Head of caudate nucleus (tissue), 42 donors: ENCODE data around the gene ATP6V0C.

Experiments
- DNase-seq, 42 donors: peaks; one replicate each; pipeline versions ENCODE4 v3.0.0 to v3.0.0-alpha.2; 2020 to 2021; ENCODE audit warnings: mixed read lengths in 7 of 42
- intact Hi-C: fragments of 100-400 bp; cut with DNase I; formaldehyde crosslinking; loops from one replicate; pipeline ENCODE4 v1.15.0; 2022

The ATP6V0C gene

DNA sequence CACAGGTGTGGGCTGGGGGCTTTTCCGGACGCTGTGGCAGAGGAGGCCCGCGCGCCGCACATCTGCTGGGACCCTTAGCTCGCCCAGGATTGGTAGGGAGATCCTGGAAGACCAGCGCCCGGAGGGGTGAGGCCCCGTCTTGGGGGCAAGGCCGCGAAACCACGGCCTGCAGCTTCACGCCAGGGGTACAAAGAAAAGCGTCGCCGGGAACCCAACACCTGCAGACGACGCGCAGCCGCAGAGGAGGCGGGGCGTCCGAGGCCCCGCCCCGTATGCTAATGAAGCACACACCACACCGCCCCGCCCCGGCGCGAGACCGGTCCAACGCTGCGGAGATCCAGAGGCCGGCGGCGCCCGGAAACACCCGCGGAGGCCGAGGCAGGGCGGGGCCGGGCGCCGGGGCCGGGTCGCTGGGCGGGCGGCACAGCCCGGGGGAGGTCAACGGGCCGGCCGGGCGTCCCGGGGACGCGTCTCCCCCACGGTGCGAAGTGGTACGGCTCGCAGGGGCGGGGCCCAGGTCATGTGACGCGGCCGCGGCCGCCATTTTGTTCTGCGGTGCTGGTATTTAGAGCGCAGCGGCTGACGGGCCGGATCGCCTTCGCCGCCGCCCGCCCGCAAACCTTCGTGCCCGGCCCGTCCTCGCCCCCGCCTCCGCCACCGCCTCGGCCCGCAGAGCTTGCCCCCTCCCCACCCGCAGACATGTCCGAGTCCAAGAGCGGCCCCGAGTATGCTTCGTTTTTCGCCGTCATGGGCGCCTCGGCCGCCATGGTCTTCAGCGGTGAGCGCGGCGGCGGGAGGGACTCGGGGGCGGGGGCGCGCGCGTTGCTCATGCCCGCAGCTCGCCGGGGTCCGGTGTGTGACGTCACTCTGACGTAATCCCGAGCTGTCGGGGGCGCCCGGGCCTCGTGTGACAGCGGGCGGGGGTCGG lies at the start of gene ATP6V0C:
ATP6V0C (plus strand) TSS at position 548 of the 928 bp plus-strand sequence; CDS start at position 700, 152 bp downstream.
- DNase-seq: peak; percentile 86 to 96 (median 93)
- intact Hi-C loops: no loop called here

DNA sequence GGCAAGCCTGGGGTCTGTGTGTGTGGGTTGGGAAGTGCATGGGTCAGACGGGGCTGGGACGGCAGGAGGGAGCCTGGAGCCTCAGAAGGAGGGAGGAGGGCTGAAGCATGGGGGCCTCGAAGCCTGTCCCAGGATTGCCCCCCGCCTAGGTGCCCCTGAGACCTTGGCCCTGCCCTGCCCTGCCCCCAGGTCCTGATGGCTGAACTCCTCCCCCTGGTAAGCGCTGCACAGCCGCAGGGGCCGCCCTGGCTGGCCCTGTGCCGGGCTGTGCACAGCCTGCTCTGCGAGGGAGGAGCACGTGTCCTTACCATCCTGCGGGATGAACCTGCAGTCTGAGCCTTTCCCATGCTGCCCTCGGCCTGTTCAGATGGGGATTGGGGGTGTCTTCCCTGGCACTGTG lies 49.4 kb upstream of the ATP6V0C start:
- DNase-seq: no peak
- intact Hi-C loops: no loop called here

DNA sequence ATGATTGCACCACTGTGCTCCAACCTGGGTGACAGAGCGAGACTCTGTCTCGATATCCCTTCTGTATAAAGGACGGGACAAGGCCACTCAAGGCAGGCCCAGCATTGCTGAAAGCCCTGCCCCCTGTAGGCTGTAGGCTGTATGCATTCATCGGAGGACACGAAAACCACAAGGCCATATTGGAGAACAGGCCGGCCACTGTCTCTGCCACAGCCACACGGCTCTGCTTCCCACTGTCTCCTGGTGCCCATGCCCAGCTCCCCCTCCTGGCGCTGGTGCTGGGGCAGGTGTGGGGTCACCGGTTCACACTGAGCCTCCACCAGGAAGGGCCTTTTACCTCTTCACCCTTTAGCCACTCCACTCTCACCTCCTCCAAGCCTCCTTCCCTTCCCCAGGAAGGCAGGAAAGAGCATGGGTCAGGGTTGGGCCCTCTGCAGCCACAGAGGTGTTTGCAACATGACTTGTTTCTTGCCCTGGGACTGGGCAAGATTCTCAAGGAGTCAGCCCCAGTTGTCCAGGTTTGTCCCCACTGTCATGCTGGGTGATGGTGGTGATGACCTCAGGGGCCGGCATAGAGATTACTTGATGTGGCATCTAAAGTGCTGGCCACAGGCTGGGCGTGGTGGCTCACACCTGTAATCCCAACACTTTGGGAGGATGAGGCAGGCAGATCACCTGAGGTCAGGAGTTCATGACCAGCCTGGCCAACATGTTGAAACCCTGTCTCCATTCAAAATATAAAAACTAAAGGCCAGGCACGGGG lies 47.9 kb upstream of the ATP6V0C start:
- intact Hi-C loops: no loop called here
- no peak for DNase-seq

DNA sequence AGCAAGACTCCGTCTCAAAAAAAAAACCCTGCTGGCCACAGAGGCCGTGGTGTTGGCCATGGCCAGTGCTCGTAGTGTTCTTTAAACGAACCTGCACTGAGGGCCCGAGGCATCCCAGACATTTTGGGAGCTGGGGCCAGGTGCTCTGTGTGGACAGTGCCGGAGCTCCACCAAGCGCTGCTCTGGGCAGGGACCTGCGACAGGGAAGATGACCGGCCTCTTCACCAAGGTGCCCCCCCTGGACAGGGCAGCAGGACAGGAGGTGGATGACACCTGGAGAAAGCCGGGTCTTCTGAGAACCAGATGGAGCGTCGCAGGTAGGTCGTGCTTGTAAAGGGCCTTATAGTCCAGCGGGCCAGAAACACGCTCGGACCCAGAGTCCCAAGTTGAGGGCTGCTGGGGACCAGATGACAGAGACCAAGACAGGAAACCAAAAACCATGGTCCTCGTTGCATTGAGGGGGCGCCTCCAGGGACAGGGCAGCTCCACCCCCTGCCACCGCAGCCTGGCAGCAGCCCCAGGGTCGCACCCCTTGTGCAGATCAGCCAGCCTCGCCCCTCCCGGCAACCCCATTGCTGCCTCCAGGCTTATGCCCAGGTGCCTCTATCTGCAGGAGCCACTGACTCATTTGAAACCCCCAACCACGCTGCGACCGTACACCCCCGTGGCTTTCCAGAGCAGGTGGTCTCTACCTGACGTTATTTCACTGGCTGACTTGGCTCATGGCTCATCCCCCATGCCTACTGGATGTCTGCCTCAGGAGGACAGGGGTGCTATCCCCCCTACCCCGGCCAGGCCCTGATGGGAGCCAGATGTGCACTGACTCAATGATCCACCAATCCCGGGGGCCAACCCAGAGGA lies 46.9 kb upstream of the ATP6V0C start:
- no peak for DNase-seq
- intact Hi-C loops: no loop called here

DNA sequence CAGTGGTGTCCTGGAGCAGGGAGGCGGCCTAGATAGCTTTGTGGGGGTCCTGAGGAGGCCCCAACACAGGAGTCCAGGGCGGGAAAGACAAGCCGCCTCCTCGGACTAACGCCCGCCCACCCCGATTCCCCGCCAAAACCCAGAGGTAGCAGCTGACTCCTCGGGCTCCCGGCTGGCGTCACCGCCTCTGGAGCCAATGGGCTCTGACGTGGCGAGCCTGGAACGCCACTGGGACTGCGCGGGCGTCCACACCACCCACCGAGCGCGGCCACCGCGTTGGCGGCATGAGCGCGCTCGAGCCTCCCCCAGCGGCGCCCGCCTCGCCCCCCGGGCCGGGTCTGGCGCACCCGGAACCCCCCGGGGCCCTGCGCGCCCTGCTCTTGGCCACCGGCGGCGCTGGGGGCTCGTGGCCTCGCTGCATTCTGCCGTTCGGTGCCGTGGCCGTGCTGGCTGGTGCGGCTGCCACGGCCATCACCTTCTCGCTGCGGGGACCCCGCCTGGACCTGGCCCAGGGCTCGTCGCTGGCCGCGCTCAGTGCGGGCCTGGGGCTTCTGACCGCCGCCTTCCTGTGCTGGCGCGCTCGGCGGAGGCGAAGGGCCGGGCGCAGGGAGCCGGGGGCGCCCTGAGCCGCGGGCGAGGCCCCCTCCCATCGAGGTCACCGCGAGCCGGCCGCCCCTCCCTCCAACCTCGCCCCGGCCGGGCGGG lies 46.1 kb upstream of the ATP6V0C start:
- intact Hi-C loops: no loop called here
- peak in 35 of 42 donors; percentile 42 to 84 (median 66) for DNase-seq

DNA sequence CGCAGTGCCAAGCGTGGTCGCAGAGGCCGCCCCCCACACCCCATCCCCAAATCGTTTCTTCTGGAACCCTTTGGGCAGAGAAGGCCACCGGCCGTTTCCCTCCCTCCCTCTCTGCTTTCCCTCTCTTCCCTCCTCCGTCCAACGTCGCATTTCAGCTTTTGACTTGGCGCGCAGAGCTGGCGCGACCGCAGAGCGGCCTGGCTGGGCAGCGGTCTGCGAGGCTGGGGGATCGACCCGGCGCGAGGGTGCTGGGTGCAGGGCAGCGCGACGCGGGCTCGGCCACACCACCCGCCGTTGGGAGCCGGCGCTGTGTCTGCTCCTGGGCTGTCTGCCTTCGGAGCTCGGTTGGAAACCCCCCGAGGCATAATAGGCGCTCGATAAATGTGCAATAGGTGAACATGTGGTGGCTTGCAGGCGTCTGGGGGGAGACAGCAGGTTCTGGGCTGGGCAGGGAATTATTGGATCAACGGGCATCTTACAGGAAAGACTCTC lies 45.5 kb upstream of the ATP6V0C start:
- intact Hi-C loops: no loop called here
- peak in 1 of 42 donors; percentile 23 for DNase-seq

DNA sequence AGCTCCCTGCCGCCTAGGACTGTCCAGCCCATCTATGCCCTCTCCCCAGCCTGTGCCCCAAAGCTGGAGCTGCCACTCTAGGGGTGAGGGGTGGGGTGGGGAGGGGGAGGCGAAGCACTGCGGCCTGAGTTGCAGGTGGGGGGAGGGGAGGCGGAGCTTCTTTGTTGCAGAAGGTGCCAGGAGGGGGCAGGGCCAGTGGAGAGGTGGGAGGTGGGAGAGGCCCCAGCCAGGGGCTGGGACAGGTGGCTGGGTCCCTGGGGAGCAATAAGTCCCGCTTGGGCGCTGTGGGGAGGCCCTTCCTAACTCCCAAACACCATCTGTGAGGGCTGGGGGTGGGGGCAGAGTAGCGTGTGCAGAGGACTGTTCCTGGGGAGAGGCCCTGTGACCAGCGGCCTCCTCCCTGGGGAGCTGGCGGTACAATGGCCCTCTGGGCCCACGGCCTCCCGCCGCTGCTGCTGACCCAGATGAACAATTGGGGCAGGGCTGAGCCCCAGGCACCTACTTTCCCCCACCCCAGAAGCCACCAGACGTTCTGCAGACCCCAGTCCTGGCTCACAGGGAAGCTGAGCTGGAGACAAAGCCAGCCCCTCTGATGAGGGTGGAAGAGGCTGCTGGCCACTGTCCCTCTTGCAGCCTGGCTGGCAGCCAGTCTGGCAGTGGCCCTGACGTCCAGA lies 44.9 kb upstream of the ATP6V0C start:
- intact Hi-C loops: no loop called here

DNA sequence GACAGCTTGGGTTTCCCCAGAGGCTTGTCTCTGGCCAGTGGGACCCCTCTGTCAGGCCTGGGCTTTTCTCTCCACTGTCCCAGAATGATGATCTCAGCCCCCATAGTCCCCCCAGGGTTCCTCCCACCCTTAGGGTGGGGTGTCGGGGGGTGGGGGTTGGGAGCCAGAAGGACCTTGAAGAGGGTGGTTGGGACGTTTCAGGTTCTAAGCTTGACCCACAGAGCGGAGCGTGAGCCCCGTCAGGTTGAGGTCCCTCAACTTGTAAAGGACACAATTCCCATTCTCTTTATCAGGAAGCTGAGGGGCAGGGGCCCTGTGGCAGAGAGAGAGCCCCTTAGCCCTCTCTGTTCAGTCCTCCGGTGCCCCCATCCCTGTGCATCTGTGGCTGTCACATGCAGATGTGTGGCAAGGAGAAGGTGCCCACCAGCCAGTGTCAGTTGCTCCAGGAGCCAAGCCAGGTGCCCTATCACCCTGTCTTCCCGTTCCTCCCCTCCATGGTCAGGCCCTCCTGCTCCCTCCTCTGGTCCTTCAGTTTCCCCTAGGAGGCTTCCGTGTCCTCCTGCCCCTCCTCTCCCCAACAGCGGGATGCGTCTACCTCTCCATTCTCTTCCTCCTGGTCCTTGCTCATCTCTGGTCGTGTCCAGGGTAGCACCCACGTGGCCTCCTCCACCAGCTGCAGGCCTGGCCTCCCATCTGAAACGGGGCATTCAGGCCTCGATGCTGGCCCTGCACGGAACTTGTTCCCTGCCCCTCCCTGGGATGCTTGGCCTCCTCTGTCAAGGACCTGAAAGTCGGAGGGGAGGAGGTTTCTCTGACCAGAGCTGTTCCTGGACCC lies 44.1 kb upstream of the ATP6V0C start:
- intact Hi-C loops: loop anchor here (10.0 kb wide), 1 partner anchor 45 kb away; the partner anchor contains the start of gene CCNF
- no peak for DNase-seq

More for the DNA sequence above, 44.9 kb upstream of the ATP6V0C start:
- DNase-seq: peak in 16 of 42 donors; percentile 25 to 74 (median 50)

DNA sequence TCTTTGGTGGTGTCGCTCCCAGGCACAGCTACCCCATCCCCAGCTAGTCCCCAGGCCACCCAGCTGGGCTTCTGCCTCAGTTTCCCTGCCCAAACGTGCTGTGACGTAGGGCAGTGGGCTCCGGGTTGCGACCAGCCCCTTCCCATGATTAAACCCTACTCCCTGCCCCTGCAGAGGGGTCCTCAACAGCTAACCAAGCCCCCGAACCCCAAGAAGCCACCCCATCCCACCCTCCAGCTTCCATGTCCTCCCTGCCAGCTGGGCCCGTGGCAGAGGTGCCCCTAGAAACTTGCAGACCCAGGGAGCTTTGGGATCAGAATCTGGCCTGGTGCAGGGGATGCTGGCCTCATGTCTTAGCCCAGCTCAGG lies 43.5 kb upstream of the ATP6V0C start:
- intact Hi-C loops: loop anchor here (10.0 kb wide), 1 partner anchor 45 kb away; the partner anchor contains the start of gene CCNF

DNA sequence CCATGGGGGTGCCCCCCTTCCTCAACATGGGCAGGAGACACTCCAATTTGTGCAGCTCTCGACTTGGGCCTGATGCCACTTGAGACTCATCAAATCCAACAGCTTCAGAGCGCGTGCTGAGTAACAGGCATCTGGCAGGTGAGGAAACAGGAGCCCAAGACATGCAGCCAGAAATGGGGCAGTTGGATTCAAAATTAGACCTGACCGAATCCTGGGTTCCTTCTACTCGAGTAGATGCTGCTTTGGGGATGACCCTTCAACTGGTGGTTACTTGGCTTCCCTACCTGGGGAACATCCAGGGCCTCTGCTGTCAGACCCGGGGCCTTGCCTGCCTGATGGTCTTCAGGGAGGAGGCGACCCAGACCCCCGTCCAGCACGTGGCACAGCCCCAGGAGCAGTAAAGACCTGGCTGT lies 43.1 kb upstream of the ATP6V0C start:
- intact Hi-C loops: loop anchor here (10.0 kb wide), 1 partner anchor 46 kb away; the partner anchor contains the start of gene CCNF
- DNase-seq: peak in 1 of 42 donors; percentile 26

More for the DNA sequence above, 43.5 kb upstream of the ATP6V0C start:
- DNase-seq: no peak

DNA sequence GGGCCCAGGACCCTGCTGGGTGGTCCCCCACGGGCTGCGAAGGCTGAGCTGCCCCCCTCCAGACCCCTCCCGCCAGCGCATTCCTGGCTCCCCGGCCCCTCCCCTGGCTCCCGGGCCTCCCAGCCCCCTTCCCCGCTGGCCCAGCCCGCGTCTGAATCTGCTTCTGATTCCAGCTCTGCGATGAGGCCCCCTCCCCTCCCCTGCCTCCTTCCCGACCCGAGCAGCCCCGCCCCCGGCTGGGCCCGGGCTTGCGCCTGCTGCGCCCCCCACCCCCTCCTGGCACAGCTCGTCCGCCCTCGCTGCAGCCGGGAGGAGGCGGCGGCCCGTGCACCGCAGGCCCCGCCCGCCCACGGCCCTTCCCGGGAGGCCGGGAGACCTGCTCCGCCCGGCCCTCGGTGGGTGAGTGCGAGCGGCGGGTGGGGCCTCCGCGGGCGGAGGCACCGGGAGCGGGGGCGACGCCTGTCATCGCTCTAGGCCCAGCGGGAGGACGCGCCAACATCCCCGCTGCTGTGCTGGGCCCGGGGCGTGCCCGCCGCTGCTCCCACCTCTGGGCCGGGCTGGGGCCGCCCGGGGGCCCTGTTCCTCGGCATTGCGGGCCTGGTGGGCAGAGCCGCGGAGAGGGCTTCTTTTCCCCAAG lies 42.6 kb upstream of the ATP6V0C start, which contains the start of gene NTN3:
NTN3 (plus strand) TSS at position 282 of the 637 bp plus-strand sequence. CDS start 405 bp downstream, outside the sequence.
- peak in 10 of 42 donors; percentile 23 to 69 (median 49) for DNase-seq
- intact Hi-C loops: loop anchor here (10.0 kb wide), 1 partner anchor 46 kb away; the partner anchor contains the start of gene CCNF

DNA sequence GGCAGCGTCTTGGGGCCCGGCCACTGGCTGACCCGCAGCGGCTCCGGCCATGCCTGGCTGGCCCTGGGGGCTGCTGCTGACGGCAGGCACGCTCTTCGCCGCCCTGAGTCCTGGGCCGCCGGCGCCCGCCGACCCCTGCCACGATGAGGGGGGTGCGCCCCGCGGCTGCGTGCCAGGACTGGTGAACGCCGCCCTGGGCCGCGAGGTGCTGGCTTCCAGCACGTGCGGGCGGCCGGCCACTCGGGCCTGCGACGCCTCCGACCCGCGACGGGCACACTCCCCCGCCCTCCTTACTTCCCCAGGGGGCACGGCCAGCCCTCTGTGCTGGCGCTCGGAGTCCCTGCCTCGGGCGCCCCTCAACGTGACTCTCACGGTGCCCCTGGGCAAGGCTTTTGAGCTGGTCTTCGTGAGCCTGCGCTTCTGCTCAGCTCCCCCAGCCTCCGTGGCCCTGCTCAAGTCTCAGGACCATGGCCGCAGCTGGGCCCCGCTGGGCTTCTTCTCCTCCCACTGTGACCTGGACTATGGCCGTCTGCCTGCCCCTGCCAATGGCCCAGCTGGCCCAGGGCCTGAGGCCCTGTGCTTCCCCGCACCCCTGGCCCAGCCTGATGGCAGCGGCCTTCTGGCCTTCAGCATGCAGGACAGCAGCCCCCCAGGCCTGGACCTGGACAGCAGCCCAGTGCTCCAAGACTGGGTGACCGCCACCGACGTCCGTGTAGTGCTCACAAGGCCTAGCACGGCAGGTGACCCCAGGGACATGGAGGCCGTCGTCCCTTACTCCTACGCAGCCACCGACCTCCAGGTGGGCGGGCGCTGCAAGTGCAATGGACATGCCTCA lies 41.9 kb upstream of the ATP6V0C start:
- intact Hi-C loops: loop anchor here (10.0 kb wide), 1 partner anchor 47 kb away; the partner anchor contains the start of gene CCNF
- DNase-seq: peak in 1 of 42 donors; percentile 22

DNA sequence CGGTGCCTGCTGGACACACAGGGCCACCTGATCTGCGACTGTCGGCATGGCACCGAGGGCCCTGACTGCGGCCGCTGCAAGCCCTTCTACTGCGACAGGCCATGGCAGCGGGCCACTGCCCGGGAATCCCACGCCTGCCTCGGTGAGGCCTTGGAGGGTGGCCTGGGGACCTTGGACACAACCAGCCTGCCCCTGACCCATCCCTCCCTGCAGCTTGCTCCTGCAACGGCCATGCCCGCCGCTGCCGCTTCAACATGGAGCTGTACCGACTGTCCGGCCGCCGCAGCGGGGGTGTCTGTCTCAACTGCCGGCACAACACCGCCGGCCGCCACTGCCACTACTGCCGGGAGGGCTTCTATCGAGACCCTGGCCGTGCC lies 41.3 kb upstream of the ATP6V0C start:
- intact Hi-C loops: loop anchor here (10.0 kb wide), 1 partner anchor 48 kb away; the partner anchor contains the start of gene CCNF
- DNase-seq: no peak

DNA sequence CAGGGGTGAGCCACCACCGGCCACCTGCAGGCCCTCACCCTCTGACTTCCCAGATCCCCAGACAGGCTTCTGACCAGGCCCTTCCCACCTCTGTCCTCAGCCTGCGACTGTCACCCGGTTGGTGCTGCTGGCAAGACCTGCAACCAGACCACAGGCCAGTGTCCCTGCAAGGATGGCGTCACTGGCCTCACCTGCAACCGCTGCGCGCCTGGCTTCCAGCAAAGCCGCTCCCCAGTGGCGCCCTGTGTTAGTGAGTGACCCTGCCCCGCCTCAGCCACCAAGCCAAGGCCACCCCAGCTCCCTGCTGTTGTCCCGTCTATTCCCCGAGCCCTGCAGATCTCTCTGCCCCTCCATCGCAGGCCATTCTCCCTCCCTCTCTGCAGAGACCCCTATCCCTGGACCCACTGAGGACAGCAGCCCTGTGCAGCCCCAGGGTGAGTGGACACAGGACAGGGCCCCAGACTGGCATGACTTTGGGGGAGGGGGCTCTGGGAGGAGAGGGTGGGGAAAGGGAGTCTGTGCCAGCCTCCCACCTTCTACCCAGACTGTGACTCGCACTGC lies 40.8 kb upstream of the ATP6V0C start:
- intact Hi-C loops: loop anchor here (10.0 kb wide), 1 partner anchor 48 kb away; the partner anchor contains the start of gene CCNF
- no peak for DNase-seq
